SK-N-SH (cell line): ENCODE data around the gene GAPVD1. TPM values are rescaled to one million over a fixed set of nuclear protein-coding genes. Genes with fewer than 3 reads are reported as not detected.

Experiments used
- CTCF ChIA-PET: fragments of 300-600, 350-600 bp; formaldehyde crosslinking; extraction: SDS; loops from one replicate; lab custom pipeline; 2021; lab: Yijun Ruan, JAX
- POLR2A ChIA-PET: fragments of 350-600 bp; sonication (Branson Sonifier 250); formaldehyde crosslinking; extraction: SDS; loops from one replicate; lab custom pipeline; 2020; ENCODE audit warnings: antibody characterized with exemption, inconsistent platforms; lab: Yijun Ruan, JAX
- DNase-seq: peaks from one replicate; pipeline ENCODE4 v3.0.0; 2012
- H2AFZ ChIP-seq: fragments of 200-600 bp; sonication (generic); 2 replicates; pipeline ENCODE4 v1.8.1; 2016; ENCODE audit warnings: antibody characterized with exemption, mild to moderate bottlenecking, low read depth
- H3F3A ChIP-seq: fragments of 200-600 bp; sonication (generic); replicated peaks from 2 replicates; pipeline ENCODE3; 2016; ENCODE audit warnings: antibody characterized with exemption, mild to moderate bottlenecking; ENCODE audit not compliant: insufficient read depth
- H3K27ac ChIP-seq, 2 experiments: fragments of 200-500 bp in 1 of 2; fragments of 200-600 bp in 1 of 2; sonication (Bioruptor generic) in 1 of 2; sonication (generic), shearing (Covaris generic) in 1 of 2; 2 replicates each; pipeline versions ENCODE4 v1.5.1 to v1.6.1; 2014 to 2016; ENCODE audit warnings: low read depth in 2 of 2, inconsistent platforms in 1 of 2, low read length in 1 of 2, mild to moderate bottlenecking in 1 of 2, mixed read lengths in 1 of 2
- H3K27me3 ChIP-seq: fragments of 200-600 bp; sonication (generic), shearing (Covaris generic); 2 replicates; pipeline ENCODE4 v1.6.1; 2016; ENCODE audit warnings: mixed run types; ENCODE audit not compliant: insufficient read depth
- H3K36me3 ChIP-seq, 2 experiments: fragments of 200-500 bp in 1 of 2; fragments of 200-600 bp in 1 of 2; sonication (Bioruptor generic) in 1 of 2; sonication (generic) in 1 of 2; replicated peaks in 1 of 2; 2 replicates each; pipeline versions ENCODE3 to v1.5.1; 2014 to 2016; ENCODE audit warnings: low read length in 1 of 2, mild to moderate bottlenecking in 1 of 2; ENCODE audit not compliant: insufficient read depth in 2 of 2, control insufficient read depth in 1 of 2
- H3K4me1 ChIP-seq, 2 experiments: fragments of 200-500 bp in 1 of 2; fragments of 200-600 bp in 1 of 2; sonication (Bioruptor generic) in 1 of 2; sonication (generic), shearing (Covaris generic) in 1 of 2; 2 replicates each; pipeline versions ENCODE4 v1.5.1 to v1.6.1; 2014 to 2016; ENCODE audit warnings: low read depth in 1 of 2, low read length in 1 of 2, mixed run types in 1 of 2; ENCODE audit not compliant: insufficient read depth in 2 of 2, control insufficient read depth in 1 of 2
- H3K4me2 ChIP-seq: fragments of 200-600 bp; sonication (generic), shearing (Covaris generic); 2 replicates; pipeline ENCODE4 v1.6.1; 2017; ENCODE audit warnings: mixed run types
- H3K4me3 ChIP-seq, 2 experiments: fragments of 200-500 bp in 1 of 2; fragments of 200-600 bp in 1 of 2; sonication (Bioruptor generic) in 1 of 2; sonication (generic), shearing (Covaris generic) in 1 of 2; 2 replicates each; pipeline versions ENCODE4 v1.5.1 to v1.8.1; 2014 to 2016; ENCODE audit warnings: low read depth in 2 of 2, inconsistent platforms in 1 of 2, low read length in 1 of 2, mild to moderate bottlenecking in 1 of 2, mixed read lengths in 1 of 2, moderate library complexity in 1 of 2
- H3K79me2 ChIP-seq: fragments of 200-600 bp; sonication (generic); 2 replicates; pipeline ENCODE4 v1.8.1; 2017; ENCODE audit warnings: mild to moderate bottlenecking; ENCODE audit not compliant: insufficient read depth
- H3K9ac ChIP-seq: fragments of 200-600 bp; sonication (generic); 2 replicates; pipeline ENCODE4 v1.6.1; 2017; ENCODE audit warnings: mixed run types
- H3K9me2 ChIP-seq: fragments of 200-600 bp; sonication (generic); 2 replicates; pipeline ENCODE4 v1.6.1; 2017; ENCODE audit warnings: mixed run types
- H3K9me3 ChIP-seq: fragments of 200-600 bp; sonication (generic); 2 replicates; pipeline ENCODE4 v1.6.1; 2017; ENCODE audit warnings: mixed run types, mild to moderate bottlenecking, moderate library complexity
- H4K20me1 ChIP-seq: fragments of 200-600 bp; sonication (generic); 2 replicates; pipeline ENCODE4 v1.6.1; 2017; ENCODE audit warnings: mild to moderate bottlenecking, mixed run types; ENCODE audit not compliant: insufficient read depth
- CTCF ChIP-seq: fragments of 200-600 bp; sonication (generic); IDR thresholded peaks from 2 replicates; pipeline ENCODE4 v1.6.1; 2017; ENCODE audit warnings: antibody characterized with exemption, mild to moderate bottlenecking, moderate library complexity
- ELF1 ChIP-seq: IDR thresholded peaks from 2 replicates; pipeline ENCODE4 v1.4.0; 2012
- EZH2phosphoT487 ChIP-seq: fragments of 200-600 bp; sonication (generic); IDR thresholded peaks from 2 replicates; pipeline ENCODE4 v1.6.1; 2017; ENCODE audit warnings: low read depth, mixed run types, mild to moderate bottlenecking, antibody characterized with exemption, moderate library complexity, borderline replicate concordance
- FOSL2 ChIP-seq: IDR thresholded peaks from 2 replicates; pipeline ENCODE4 v1.4.0; 2012; ENCODE audit warnings: low read depth, mild to moderate bottlenecking, moderate library complexity, borderline replicate concordance
- FOXJ3 ChIP-seq: sonication (generic); formaldehyde crosslinking; IDR thresholded peaks from 2 replicates; pipeline ENCODE4 v1.5.1; 2020; ENCODE audit warnings: mild to moderate bottlenecking, missing genetic modification reagents
- GABPA ChIP-seq: IDR thresholded peaks from 2 replicates; pipeline ENCODE4 v1.4.0; 2012; ENCODE audit warnings: low read depth, mild to moderate bottlenecking
- GATA2 ChIP-seq: sonication (generic); formaldehyde crosslinking; IDR thresholded peaks from 2 replicates; pipeline ENCODE4 v1.5.0; 2020; ENCODE audit warnings: mild to moderate bottlenecking, missing genetic modification reagents
- IRF3 ChIP-seq: fragments of 150-350 bp; IDR thresholded peaks from 2 replicates; pipeline ENCODE4 v1.6.1; 2016; ENCODE audit warnings: mild to moderate bottlenecking, low read depth, low read length
- JUND ChIP-seq: IDR thresholded peaks from 2 replicates; pipeline ENCODE4 v1.4.0; 2012
- PBX3 ChIP-seq: IDR thresholded peaks from 2 replicates; pipeline ENCODE4; 2012
- RCOR1 ChIP-seq: fragments of 150-350 bp; IDR thresholded peaks from 2 replicates; pipeline ENCODE4 v1.6.1; 2017; ENCODE audit warnings: antibody characterized with exemption, low read length
- REST ChIP-seq: IDR thresholded peaks from 2 replicates; pipeline ENCODE4 v1.6.1; 2012; ENCODE audit warnings: mild to moderate bottlenecking, low read depth, low read length, moderate library complexity
- RXRA ChIP-seq: IDR thresholded peaks from 2 replicates; pipeline ENCODE4 v1.4.0; 2012; ENCODE audit warnings: low read depth, mild to moderate bottlenecking, borderline replicate concordance
- SIN3A ChIP-seq: IDR thresholded peaks from 2 replicates; pipeline ENCODE4 v1.6.1; 2012; ENCODE audit warnings: low read depth, mild to moderate bottlenecking, low read length, moderate library complexity, borderline replicate concordance
- TAF1 ChIP-seq: IDR thresholded peaks from 2 replicates; pipeline ENCODE4 v1.6.1; 2012; ENCODE audit warnings: low read depth, mild to moderate bottlenecking, low read length, moderate library complexity, borderline replicate concordance
- USF2 ChIP-seq: fragments of 150-350 bp; IDR thresholded peaks from 2 replicates; pipeline ENCODE4 v1.6.1; 2017; ENCODE audit warnings: antibody characterized with exemption, low read length, low read depth, borderline replicate concordance
- YY1 ChIP-seq: IDR thresholded peaks from 2 replicates; pipeline ENCODE4 v1.4.0; 2012; ENCODE audit warnings: low read depth, mild to moderate bottlenecking
- ZBTB33 ChIP-seq: IDR thresholded peaks from 2 replicates; pipeline ENCODE4 v1.4.0; 2012; ENCODE audit warnings: low read depth, borderline replicate concordance
- WGBS: methylation state at CpG from one replicate; pipeline ENCODE4 v1.1.6; 2017; ENCODE audit warnings: low lambda C conversion rate; 5-methylcytosine and 5-hydroxymethylcytosine counted together
- polyA plus RNA-seq, 3 experiments: library from polyadenylated mRNA; depleted of rRNA; stranded (reverse); fragments of >200 nt; gene quantifications; 2 replicates each; pipeline ENCODE4 v1.2.3, GENCODE V29; 2012

Gene GAPVD1
- polyA plus RNA-seq, 1 of the 3 experiments (the other 2 are of a cell fraction) = 10.5 TPM

GRCh38 chr9:125411171-125411756 is 149.6 kb downstream of the GAPVD1 start (continued):
- no peak for TF ChIP-seq REST
- no peak for TF ChIP-seq RCOR1
- TF ChIP-seq IRF3 = no peak
- no peak for TF ChIP-seq PBX3
- TF ChIP-seq FOXJ3 = no peak

GRCh38 chr9:125412166-125412565 is 150.5 kb downstream of the GAPVD1 start:
- WGBS = 94% methylated on average over 10 of the region's 10 CpGs
- Histone ChIP-seq H3K4me2 (no peak overlapping the region), H4K20me1 (no peaks in the 10 kb centered on the region), H3K27ac (no peak overlapping the region), H3K9me3 (no peaks in the 10 kb centered on the region), H3K79me2 (no peaks in the 10 kb centered on the region), H3F3A (no peaks in the 10 kb centered on the region), H3K36me3 (no peaks in the 10 kb centered on the region), H3K9ac (no peak overlapping the region), H3K4me1 (peaks cover 0 to 5% of the 10 kb centered on the region in 2 experiments; a peak in 1 of 4 replicates), H3K4me3 (no peak overlapping the region), H2AFZ (no peak overlapping the region), H3K27me3 (no peaks in the 10 kb centered on the region), H3K9me2 (no peaks in the 10 kb centered on the region)
- ChIA-PET POLR2A (no interaction called here), CTCF (interaction anchor here (1.4 to 1.8 kb wide), 3 partner anchors 146 to 1086 kb away, joined by 3 to 5 read pairs (median 4); no protein-coding TSS in a partner anchor)
- DNase-seq = no peak
- TF ChIP-seq EZH2phosphoT487 (no peak), CTCF (no peak), ELF1 (no peak), FOSL2 (no peak), GABPA (no peak), RXRA (no peak), JUND (no peak), ZBTB33 (no peak), USF2 (no peak), GATA2 (CRISPR knock-in tag) (no peak), SIN3A (no peak), YY1 (no peak), TAF1 (no peak), IRF3 (no peak)
